Psoas muscle (tissue), 8 donors: ENCODE data around the gene CRELD1. TPM values are rescaled to one million over a fixed set of nuclear protein-coding genes. Genes with fewer than 3 reads are reported as not detected.

Experiments used
- ATAC-seq, 4 donors: fragments of 200-7000 bp; cut with Tn5 transposase; one replicate each; pipeline ENCODE4 v1.9.1; 2020; ENCODE audit warnings: moderate library complexity in 3 of 4, mild to moderate bottlenecking in 2 of 4
- DNase-seq, 2 donors: peaks; one replicate each; pipeline ENCODE4 v3.0.0-alpha.2; 2020
- H3K27ac ChIP-seq: fragments of 200-600 bp; one replicate; pipeline ENCODE4 v1.8.0; 2022
- H3K27me3 ChIP-seq, 3 donors: fragments of 200-600 bp in 1 of 3; one replicate each; pipeline versions ENCODE4 v1.6.1 to v1.8.0; 2013 to 2022; ENCODE audit warnings: low read length in 2 of 3, mild to moderate bottlenecking in 2 of 3, moderate library complexity in 1 of 3; ENCODE audit not compliant: insufficient read depth in 3 of 3
- H3K36me3 ChIP-seq, 2 donors: fragments of 200-600 bp in 1 of 2; one replicate each; pipeline versions ENCODE4 v1.6.1 to v1.8.0; 2013 to 2022; ENCODE audit warnings: low read depth in 1 of 2, mild to moderate bottlenecking in 1 of 2, moderate library complexity in 1 of 2; ENCODE audit not compliant: insufficient read depth in 1 of 2
- H3K4me1 ChIP-seq: fragments of 200-600 bp; one replicate; pipeline ENCODE4 v1.8.0; 2022
- H3K4me3 ChIP-seq: fragments of 200-600 bp; one replicate; pipeline ENCODE4 v1.8.0; 2022; ENCODE audit warnings: mild to moderate bottlenecking
- H3K9me3 ChIP-seq: fragments of 200-600 bp; one replicate; pipeline ENCODE4 v1.8.0; 2022
- CTCF ChIP-seq: fragments of 200-600 bp; IDR thresholded peaks from one replicate; pipeline ENCODE4 v1.8.0; 2022; ENCODE audit warnings: antibody characterized with exemption
- WGBS, 3 donors: extraction: QIAGEN DNeasy Blood & Tissue Kit; methylation state at CpG; one replicate each; pipeline versions ENCODE4 v1.1.6 to v1.1.7; 2013; 5-methylcytosine and 5-hydroxymethylcytosine counted together
- intact Hi-C, 2 donors: fragments of 100-400 bp; cut with DNase I; formaldehyde crosslinking; loops; one replicate each; pipeline versions ENCODE4 v1.11.0 to v1.14.2; 2022
- polyA plus RNA-seq, 3 donors: library from polyadenylated mRNA; stranded (reverse); fragments of 200-250 nt; gene quantifications; one replicate each; pipeline ENCODE4 v1.2.3, GENCODE V29; 2013
- total RNA-seq, 4 donors: library from RNA; stranded (reverse); fragmentation: NEBNext Ultra II Directional in 2 of 4; extraction: Animal tissue kit (Norgen Biotek cat#: 25700) in 2 of 4; gene quantifications; one replicate each; pipeline versions ENCODE4 v1.2.1 to v1.2.4, GENCODE V29; 2021 to 2023
- donor health status: healthy with polysubstance abuse.
- donor health status: DM: no; HTN: no; CAD: no; lungs with moderate emphysema.
- donor health status: Bipolar disorder and iron deficiency.
- donor health status: healthy.
- donor health status: DM: yes; HTN: yes; CAD: no.
- donor health status: DM: no; HTN: no; CAD: no.
- donor health status: DM: no; HTN: no; CAD: no.
- donor health status: DM: yes; HTN: yes; CAD: no.

CRELD1 gene
- total and polyA plus RNA-seq, 7 donors, result 24.2 to 47.5 (median 28.8) TPM

- Histone ChIP-seq H3K4me1 (peaks cover 4% of the 10 kb centered on the region), H3K9me3 (no peaks in the 10 kb centered on the region), H3K4me3 (no peak overlapping the region), H3K27me3 (no peaks in the 10 kb centered on the region), H3K27ac (no peak overlapping the region), H3K36me3 (peaks cover 0 to 28% of the 10 kb centered on the region in 2 donors)
- no peak for TF ChIP-seq CTCF
- intact Hi-C loops, result loop anchor here in 1 of 2 donors (5.0 to 10.0 kb wide), 2 partner anchors 73 to 186 kb away; no protein-coding TSS in a partner anchor
- WGBS, 3 donors, result 92 to 94% (median 94%) methylated on average over 7 of the region's 7 CpGs
- no peak for ATAC-seq
- no peak for DNase-seq
Observed at GRCh38 chr3:9949115-9949514, 15.5 kb downstream of the CRELD1 start.

- no peak for TF ChIP-seq CTCF
- H3K27me3 ChIP-seq, result no peaks in the 10 kb centered on the region
- no peaks in the 10 kb centered on the region for H3K9me3 ChIP-seq
- H3K36me3 ChIP-seq, result peaks cover 0 to 24% of the 10 kb centered on the region in 2 donors
- ATAC-seq (no peak), DNase-seq (no peak)
- peaks cover 4% of the 10 kb centered on the region for H3K4me1 ChIP-seq
- 80 to 83% (median 82%) methylated on average over 9 of the region's 9 CpGs for WGBS, 3 donors
- intact Hi-C loops, result loop anchor here in 1 of 2 donors (5.0 to 10.0 kb wide), 2 partner anchors 73 to 185 kb away; no protein-coding TSS in a partner anchor
- H3K4me3 ChIP-seq, result no peak overlapping the region
- no peak overlapping the region for H3K27ac ChIP-seq
Observed at GRCh38 chr3:9949626-9950025, 16.0 kb downstream of the CRELD1 start.

- TF ChIP-seq CTCF, result no peak
- Histone ChIP-seq H3K36me3 (peaks cover 0 to 24% of the 10 kb centered on the region in 2 donors), H3K4me1 (peaks cover 18% of the 10 kb centered on the region), H3K4me3 (no peak overlapping the region), H3K9me3 (no peaks in the 10 kb centered on the region), H3K27ac (no peak overlapping the region), H3K27me3 (no peaks in the 10 kb centered on the region)
- intact Hi-C loops, result no loop called here
- DNase-seq (no peak), ATAC-seq (no peak)
- 40 to 48% (median 41%) methylated on average over 7 of the region's 7 CpGs for WGBS, 3 donors
Observed at GRCh38 chr3:9951126-9951525, 17.5 kb downstream of the CRELD1 start.

- DNase-seq (no peak), ATAC-seq (no peak)
Observed at GRCh38 chr3:9951598-9951961, 17.9 kb downstream of the CRELD1 start.

More at GRCh38 chr3:9951598-9951961, 17.9 kb downstream of the CRELD1 start:
- H3K4me3 ChIP-seq, result peak overlapping the region; percentile 64
- H3K27ac ChIP-seq, result no peak overlapping the region
- no peak for TF ChIP-seq CTCF
- intact Hi-C loops, result no loop called here
- H3K4me1 ChIP-seq, result peaks cover 19% of the 10 kb centered on the region
- H3K9me3 ChIP-seq, result no peaks in the 10 kb centered on the region
- 41 to 49% (median 46%) methylated on average over 10 of the region's 10 CpGs for WGBS, 3 donors
- peaks cover 0 to 24% of the 10 kb centered on the region in 2 donors for H3K36me3 ChIP-seq
- no peaks in the 10 kb centered on the region for H3K27me3 ChIP-seq
